HG02588 (cell line): Measurements from ENCODE around the gene RTL1.

ENCODE experiments used
- ATAC-seq: cut with Tn5 transposase; IDR thresholded peaks from one replicate; pipeline ENCODE4 v1.9.1; 2021; ENCODE audit warnings: mild to moderate bottlenecking, moderate library complexity; ENCODE audit not compliant: unreplicated experiment

Gene RTL1

GRCh38 chr14:100898935-100899883 is 4.3 kb downstream of the RTL1 start:
- ATAC-seq: no peak

GRCh38 chr14:100898465-100898864 is 5.1 kb downstream of the RTL1 start:
- no peak for ATAC-seq

GRCh38 chr14:100896369-100897060 is 7.0 kb downstream of the RTL1 start:
- ATAC-seq: no peak

DNA sequence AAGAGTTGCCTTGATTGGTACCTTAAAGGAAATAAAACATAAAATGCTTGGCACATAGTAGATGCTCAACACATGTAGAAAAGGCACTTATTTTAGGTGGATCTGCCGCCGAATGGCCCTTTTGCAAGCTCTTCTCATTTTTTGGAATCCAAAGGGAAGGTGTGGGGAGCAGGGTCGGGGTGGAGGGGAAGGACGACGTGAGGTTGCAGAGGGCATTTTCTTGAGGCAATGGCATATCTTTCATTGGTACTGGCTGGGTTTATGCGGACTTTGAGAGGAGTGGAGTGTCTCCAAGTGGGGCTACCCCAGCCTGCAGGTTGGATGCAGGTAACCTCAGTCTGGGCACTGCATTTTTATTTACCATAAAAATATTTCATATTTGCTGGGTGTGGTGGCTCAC is 8.1 kb downstream of the RTL1 start:
- ATAC-seq: no peak

GRCh38 chr14:100894416-100894815 is 9.1 kb downstream of the RTL1 start:
- ATAC-seq: no peak

DNA sequence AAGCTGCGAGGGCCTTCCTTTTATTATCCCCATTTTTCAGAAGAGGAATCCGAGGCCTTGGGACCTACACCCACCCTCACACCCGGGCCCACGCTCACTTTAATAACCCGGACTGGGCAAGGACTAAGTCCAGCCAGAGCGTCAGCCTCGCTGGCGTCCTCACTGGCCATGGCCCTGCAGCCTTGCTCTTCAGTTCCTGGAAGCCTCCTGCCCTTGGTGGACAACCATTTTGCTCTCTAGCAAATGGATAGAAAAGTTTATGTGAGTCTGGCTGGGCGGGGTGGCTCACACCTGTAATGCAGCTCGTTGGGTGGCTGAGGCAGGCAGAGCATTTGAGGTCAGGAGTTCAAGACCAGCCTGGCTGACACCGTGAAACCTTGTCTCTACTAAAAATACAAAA is 9.8 kb downstream of the RTL1 start:
- no peak for ATAC-seq

GRCh38 chr14:100893228-100893601 is 10.3 kb downstream of the RTL1 start:
- no peak for ATAC-seq

DNA sequence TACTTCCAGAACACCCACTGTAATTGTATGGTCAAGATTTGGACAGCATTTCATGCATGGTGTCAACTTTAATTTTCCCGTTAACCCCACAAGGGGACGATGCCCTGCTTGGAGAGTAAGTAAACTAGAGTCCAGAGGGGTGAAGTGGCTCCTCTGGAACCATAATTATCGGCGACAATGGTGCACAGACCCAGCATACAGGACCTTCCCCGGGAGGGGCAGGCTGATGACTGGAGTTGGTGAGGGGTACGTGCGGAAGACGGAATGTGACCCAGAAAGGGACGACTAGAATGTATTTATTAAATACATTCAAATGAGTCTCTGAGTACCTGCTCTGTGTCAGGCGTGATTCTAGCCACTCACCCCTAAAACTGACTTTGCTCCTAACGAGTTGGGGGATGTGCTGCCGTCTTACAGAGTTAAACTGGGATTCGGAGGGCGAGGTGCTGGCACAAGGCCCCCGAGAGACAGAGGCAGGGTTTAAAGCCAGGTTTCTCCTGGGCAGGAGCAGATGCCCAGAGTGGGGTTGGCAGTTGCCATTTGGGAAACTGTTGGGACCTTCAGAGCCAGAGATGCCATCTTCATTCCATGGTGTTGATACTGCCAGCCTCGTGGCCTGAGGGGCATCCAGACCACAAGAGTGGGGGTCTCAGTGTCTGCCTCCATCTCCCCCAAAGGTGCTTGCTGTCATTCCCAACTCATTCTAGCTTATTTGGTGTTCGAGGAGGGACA is 10.9 kb downstream of the RTL1 start:
- no peak for ATAC-seq

DNA sequence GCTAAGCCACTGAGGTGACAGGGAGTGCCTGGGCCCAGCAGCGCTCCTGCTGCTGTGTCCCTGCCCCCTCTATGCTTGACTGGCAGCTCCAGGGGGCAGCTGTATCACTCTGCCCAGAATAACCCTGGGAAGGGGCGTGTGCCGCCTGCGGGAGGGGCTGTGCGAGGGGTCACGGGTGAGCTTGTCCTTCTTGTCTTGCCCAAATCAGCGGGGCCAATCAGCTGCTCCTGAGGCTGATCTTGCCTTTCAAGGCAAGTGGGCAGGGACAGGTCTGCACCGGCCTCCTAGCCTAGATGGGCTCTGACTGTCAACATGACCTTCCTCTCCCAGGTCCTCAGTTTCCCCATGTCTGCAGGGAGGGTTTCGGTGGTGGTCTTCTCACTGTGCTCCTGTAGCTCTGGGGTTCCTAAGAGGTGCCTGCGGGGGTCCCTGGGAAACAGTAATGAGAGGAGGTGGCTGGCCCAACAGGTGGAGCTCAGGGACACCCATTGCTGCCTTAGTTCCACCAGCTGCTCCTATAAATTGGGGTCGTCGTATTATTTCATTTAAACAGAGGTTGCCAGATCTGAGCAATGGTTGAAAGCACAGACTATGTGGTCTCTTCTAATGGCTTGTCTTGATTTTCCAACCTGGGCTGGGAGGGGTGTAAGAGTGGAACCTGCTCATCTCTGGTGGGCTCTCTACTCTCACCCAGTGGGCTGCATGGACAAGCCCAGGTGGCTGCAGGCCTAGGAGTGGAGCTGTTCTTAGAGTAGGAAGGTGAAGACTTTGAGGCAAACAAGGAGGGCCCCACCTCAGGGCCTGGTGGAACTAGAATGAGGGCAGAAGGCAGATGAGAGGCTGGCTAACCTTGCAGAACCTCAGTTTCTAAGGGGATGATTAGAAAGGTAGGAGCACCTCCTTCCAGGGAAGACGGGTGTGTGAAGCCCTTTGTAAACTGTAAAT is 11.7 kb downstream of the RTL1 start:
- ATAC-seq: no peak

DNA sequence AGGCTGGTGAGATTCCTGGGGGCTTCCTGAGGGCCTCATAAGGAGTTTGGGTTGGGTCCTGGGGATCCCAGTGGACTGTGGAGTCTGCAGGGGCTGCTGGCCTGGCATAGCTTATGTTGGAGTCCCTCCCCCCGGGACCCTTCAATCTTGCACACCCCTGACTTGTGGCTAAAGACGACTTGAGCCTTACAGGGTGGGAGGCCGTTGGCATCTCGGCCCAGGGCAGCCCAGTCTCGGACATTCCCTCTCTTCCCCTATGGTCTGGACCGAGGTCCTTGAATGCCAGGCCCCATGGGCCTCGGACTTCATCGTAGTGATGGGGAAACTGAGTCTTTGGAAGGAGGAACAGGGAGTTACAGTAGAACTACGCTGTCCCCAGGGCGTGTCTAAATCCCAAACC is 12.5 kb downstream of the RTL1 start:
- ATAC-seq: no peak

DNA sequence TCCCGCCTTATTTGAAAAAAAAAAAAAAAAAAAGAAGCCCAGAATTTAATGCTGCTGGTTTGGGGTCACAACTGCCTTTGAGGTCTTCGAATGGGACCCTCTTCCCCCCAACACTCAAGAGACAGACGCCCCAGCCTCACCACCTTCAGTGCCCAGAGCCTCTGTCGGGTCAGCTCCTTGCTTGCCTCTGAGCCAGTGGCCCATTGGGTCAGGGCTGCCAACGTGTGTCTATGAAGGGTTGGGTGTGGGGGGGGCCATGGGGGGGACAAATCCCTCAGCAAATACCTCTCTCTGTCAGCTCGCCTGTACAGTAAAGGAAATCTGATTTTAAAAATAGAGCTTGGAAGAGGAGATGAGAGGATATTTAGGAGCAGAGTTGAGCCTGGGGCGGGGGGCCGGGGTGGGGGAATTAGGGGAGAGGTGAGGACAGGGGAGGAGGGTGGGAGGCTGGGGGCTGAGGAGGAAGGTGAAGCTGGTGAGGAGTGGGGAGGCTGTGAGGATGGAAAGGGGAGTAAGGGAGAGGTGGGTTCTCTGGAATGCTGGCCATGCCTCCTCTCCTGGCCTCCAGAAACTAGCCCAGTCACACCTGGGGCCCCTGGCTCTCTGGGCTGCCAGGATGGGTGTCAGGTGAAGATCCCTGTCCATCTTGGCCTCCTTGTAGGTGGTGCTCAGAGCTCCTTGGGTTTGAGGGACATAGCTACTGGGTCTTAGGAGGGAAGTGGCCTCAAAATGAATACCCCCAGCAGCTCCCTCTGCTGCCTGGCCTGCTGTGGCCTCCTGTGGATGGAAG is 13.3 kb downstream of the RTL1 start:
- no peak for ATAC-seq

DNA sequence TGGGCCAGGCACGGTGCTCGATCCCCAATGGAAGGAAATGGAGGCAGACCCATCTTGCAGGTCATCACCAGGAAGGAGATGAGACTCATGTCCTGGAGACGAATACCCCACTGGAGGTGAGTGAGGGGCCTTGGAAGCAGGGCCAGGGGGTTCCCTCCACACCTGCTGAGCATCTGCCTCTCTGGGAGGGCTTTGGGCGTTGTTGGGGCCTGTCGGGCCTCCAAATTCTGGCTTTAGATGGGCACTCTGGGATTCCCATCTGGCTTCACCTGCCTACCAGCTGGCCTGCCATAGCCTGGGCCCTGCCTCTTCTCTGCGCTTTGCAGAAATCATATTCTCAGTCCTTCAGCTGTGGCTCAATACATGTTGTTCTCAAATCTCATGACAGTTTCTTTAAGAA is 13.9 kb downstream of the RTL1 start:
- ATAC-seq: no peak

DNA sequence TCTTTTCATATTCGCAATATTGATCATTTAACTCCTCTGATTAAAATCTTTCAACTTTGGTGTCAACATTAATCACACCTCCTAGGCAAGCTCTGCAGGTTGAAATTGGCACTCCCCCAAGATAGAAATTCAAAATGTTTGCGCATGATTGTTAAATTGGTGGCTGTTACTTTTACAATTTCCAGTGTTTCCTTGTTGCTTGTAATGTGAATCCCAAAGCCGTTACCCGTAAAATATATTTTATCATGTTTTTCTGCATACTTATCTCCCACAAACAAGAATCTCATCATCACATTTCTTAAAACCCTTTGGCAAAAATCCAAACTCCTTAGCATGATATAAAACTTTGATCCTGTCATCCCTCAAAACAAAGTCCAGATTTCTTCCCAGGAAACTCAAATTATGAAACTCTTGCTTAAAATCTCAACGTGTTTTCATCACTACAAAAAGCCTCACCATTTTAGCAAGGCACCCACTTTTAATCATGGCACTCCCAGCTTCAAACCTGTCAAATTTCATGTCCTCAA is 14.7 kb downstream of the RTL1 start:
- no peak for ATAC-seq

GRCh38 chr14:100887728-100888335 is 15.7 kb downstream of the RTL1 start:
- ATAC-seq: no peak

DNA sequence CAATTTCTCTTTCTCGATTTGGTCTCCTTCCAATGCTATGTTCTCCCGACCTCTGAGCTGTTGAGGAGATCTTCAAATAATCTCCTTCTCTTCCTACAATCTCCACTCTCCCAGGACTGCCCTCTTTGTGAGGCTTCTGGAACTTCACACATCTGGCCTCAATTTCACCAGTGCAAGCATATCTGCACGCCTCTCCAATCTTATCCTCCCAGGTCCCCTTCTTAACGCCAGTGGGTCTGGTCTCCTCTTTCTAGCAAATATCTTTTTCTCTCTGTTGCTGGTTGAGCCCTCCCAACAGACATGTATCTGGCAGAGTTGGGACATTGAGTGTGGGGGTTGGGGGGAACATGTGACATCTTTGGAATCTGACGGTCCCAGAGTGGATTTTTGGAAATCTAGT is 17.9 kb downstream of the RTL1 start:
- no peak for ATAC-seq

DNA sequence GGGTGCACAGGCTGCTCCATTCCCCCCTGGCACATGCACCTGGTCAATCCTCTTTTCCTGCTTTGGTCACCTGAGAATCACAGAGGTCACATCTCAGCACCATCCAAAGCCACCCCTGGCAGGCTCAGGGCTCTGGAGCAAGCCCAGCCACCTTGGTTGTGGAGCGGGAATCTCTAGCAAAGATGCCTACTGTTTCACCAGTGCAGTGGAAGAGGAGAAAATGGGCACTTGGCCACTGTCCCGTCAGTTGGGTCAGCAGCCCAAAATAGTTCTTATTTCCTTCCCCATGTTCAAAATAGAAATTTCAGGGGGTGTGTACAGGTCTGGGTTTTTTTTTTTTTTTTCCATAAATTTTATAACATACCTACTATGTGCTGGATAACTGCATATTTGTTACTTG is 18.3 kb downstream of the RTL1 start:
- no peak for ATAC-seq

GRCh38 chr14:100884456-100884855 is 19.1 kb downstream of the RTL1 start:
- no peak for ATAC-seq

DNA sequence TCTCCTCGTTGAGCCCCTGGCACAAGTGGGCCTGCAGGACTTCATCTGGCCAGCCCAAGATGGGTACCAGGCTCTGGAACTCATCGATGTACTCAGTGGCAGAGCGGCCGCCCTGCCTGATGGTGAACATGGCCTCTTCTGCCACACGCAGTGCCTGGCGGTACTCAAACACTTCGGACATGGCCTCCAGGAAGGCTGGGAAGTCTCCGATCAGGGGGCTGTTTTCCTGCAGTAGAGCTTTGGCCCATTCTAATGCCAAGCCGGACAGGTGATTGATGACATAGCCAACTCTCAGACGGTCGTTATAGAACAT is 19.8 kb downstream of the RTL1 start:
- no peak for ATAC-seq
